HG03558 (cell line): ENCODE results near the gene ZNF532.
"Not testable (repeated sequence)": the region's sequence is repeated elsewhere in the genome, so short reads cannot be mapped to it uniquely, and the experiment has no call there.

Experiments used
- ATAC-seq: cut with Tn5 transposase; IDR thresholded peaks from one replicate; pipeline ENCODE4 v1.9.1; 2021; ENCODE audit warnings: moderate number of reproducible peaks; ENCODE audit not compliant: unreplicated experiment; ENCODE audit errors: extremely low read depth

Gene ZNF532

DNA sequence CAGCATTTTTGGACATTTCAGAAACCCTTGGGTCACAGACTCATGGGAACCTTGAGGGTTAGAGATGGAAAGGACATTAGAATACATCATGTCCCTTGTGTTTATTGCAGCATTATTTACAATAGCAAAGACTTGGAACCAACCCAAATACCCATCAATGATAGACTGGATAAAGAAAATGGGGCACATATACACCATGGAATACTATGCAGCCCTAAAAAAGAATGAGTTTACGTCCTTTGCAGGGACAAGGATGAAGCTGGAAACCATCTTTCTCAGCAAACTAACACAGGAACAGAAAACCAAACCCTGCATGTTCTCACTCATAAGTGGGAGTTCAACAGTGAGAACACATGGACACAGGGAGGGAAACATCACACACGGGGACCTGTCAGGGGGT is 160.9 kb downstream of the ZNF532 start:
- ATAC-seq = not testable (repeated sequence)

DNA sequence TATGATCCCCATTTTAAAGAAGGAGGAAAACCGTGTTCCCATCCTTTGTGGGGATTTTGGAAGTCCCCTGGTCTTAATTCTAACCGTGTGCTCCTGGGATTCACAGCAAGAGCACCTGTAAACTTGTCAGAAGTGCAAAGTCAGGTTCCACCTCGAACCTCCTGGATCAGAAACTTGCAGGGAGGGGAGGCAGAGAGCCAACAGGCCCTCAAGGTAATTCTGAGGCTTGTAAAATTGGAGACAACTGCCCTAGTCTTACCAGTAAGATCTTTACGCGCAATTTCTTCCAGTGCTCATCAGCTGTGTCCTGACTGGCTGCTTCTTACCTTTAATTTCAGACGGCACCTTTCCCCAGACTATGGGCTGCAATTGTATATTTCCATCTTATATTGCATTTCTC is 161.7 kb downstream of the ZNF532 start:
- no peak for ATAC-seq

DNA sequence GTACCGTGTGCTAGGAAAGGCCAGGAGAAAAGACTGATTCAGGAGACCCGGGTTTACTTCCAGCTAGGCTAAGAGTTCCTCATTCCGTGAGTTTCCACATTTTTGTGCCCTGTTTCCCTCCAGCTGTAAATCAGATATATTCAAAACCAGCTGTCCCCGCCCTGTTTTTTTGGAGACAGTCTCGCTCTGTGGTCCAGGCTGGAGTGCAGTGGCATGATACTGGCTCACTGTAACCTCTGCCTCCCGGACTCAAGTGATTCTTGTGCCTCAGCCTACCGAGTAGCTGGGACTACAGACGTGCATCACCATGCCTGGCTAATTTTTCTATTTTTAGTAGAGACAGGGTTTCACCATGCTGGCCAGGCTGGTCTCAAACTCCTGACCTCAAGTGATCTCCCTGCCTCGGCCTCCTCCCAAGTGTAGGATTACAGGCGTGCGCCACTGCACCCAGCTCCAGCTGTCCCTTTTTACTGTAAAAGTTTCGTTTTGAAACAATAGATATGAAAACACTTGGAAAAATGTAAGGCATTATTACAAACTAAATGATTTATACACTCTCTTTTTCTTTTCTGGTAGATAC is 162.2 kb downstream of the ZNF532 start:
- ATAC-seq = no peak

DNA sequence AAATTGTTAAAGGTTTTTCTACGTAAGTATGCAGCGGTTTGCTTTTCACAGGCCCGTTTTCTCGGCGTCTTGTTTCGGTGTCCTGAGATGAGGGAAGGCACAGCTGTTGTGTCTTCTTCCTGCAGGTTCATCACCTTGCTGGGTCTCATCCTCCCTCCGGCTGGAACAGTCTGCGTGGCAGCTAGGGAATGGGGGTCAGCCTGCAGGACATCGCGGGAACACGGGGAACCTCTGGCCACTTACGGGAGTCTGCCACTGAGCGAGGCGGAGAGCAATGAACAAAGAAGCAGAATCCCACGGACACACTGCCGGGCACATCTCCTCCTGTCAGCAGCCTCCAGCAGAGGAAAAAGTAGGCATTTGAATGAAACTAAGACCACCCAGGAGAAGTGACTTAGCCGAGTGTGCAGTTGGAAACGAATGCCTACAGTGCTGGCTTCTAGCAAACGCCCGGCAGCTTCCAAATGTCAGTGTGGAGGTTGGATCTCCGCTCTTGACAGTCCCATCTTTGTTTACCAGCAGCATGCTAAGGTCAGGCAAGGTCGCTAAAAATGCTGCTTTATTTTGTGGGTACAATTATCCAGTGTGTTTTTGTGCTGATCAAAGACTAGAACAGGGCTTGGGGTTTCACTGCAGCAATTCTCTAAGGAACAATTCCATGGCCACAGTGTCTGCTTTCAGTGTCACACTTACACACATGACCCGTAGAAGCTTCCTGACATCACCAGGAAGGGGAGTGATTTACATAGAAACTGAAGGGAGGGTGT is 165.2 kb downstream of the ZNF532 start:
- ATAC-seq = no peak

DNA sequence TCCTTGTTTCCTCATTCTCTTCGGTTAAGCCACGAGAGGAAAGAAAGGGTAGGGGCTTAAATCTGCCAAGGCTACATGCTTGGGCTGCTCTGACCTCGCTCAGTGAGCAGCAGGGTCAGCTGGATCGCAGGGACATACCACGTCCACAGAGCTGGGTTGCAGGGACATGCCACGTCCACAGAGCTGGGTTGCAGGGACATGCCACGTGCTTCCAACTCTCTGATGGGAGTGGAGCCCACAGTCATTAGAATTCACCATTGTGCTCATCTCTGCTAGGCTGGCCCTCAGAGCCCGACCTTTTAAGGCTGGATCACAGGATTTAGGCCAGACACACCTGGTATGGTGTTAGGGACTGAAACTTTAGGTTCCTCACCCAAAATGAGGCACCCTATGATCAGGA is 167.6 kb downstream of the ZNF532 start:
- no peak for ATAC-seq

DNA sequence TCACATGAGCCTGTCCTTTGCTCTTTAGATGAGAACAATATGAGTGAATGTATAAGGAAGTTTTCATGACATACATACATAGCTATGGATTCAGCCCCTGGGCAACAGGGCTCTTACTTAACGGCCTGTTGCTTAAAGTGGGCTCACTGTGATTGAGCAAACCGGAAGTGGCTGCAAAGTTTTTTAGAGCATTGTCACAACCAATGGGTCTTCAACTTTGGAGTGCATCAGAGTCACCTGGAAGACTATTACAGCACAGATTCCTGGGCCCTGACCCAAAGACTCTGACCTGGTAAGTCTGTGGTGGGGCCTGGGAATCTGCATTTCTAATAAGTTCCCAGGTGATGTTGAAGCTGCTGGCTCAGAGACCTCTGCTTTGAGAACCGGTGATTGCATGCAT is 168.7 kb downstream of the ZNF532 start:
- no peak for ATAC-seq

DNA sequence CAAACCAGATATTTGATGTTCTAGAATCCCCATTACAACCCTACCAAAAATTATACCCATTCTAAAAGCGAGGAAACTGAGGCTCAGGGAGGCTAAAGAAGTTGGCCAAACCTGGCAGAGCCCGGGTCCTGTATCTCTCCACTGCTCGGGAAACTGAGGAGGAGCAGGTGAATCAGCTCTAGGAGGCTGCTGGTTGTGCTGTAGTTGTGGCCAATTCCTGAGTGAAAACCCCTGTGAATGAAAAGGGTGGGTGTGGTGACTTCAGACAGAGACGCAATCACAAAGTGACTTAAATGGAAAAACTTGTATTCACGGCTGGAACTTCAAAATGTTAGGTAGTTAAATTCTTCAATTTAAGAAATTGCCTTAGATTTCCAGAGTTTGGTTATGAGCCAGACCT is 169.3 kb downstream of the ZNF532 start:
- ATAC-seq = no peak

DNA sequence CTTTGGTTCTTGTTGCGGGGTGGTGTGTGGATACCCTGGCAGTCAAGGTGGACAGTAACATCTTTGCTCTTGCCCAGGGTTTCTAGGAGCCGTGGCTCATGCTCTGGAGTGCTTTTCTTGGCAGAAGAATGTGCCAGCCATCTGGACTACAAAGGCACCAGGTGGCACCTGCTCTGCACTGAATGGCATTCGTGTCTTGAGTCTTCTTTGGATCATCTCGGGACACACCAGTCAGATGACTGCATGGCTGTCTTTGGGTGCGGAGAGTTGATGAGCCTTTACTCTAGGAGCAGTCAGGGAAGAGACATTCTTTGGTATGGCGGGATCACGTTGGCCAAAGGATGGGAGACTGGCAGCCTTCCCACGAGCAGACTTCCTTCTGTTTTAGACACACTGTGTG is 170.9 kb downstream of the ZNF532 start:
- ATAC-seq = no peak
